ENCODE results near the gene LRRC63.

LRRC63 gene

DNA sequence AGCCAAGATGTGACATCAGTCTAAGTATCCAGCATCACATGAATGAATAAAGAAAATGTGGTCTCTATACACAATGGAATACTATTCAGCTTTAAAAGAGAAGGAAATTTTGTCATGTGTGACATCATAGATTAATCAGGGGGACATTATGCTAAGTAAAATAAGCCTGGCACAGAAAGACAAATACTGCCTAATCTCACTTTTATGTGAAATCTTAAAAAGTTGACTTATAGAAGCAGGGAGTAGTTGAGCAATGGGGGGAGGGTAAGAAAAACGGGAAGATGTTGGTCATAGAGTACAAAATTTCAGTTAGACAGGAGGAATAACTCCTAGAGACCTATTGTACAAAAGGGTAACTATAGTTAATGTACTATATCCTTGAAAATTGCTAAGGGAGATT, 19.3 kb upstream of the LRRC63 start:
- no peak overlapping the region for H3K4me3 ChIP-seq (ENCODE audit: low read length)
- no peak for TF ChIP-seq CTCF (IDR thresholded peaks at IDR 0.05; ENCODE audit: insufficient read depth, low read depth, low read length, missing control alignments)
- DNase-seq (ENCODE audit: low read depth): no peak

- no peak for TF ChIP-seq CTCF (IDR thresholded peaks at IDR 0.05; ENCODE audit: insufficient read depth, low read depth, low read length, missing control alignments)
- DNase-seq (ENCODE audit: low read depth): no peak
- H3K4me3 ChIP-seq (ENCODE audit: low read length): no peak overlapping the region
Measured at GRCh38 chr13:46195016-46195415, 16.7 kb upstream of the LRRC63 start.

- peak; percentile 16 for DNase-seq (ENCODE audit: low read depth)
- H3K4me3 ChIP-seq (ENCODE audit: low read length): no peak overlapping the region
- TF ChIP-seq CTCF (IDR thresholded peaks at IDR 0.05; ENCODE audit: insufficient read depth, low read depth, low read length, missing control alignments): no peak
Measured at GRCh38 chr13:46197299-46198048, 14.3 kb upstream of the LRRC63 start.

DNA sequence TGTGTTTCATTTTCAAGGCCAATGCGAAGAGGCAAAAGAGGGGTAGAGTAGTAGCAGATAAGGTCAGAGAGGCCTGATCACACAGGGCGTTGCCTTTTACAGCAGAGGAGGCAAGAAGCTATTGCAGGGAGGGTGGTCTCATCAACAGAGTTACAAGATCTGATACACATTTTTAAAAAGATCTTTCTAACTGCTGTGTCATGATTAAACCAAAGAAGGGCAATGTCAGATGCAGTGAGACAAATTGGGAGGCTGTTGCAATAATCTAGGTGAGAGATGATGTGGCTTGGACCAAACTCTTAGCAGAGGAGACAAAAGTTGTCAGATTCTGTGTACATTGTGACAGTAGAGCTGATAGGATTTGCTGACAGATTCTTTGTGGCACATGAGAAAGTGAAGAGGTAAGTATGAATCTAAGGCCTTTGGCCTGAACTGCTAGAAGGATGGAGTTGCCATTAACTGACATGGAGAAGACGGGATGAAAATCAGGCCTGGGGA, 13.0 kb upstream of the LRRC63 start:
- no peak for TF ChIP-seq CTCF (IDR thresholded peaks at IDR 0.05; ENCODE audit: insufficient read depth, low read depth, low read length, missing control alignments)
- DNase-seq (ENCODE audit: low read depth): no peak
- no peak overlapping the region for H3K4me3 ChIP-seq (ENCODE audit: low read length)

- no peak for TF ChIP-seq CTCF (IDR thresholded peaks at IDR 0.05; ENCODE audit: insufficient read depth, low read depth, low read length, missing control alignments)
- DNase-seq (ENCODE audit: low read depth): no peak
- no peak overlapping the region for H3K4me3 ChIP-seq (ENCODE audit: low read length)
Measured at GRCh38 chr13:46202188-46202795, 9.4 kb upstream of the LRRC63 start.

GRCh38 chr13:46202966-46203365, 8.8 kb upstream of the LRRC63 start:
- H3K4me3 ChIP-seq (ENCODE audit: low read length): no peak overlapping the region
- no peak for DNase-seq (ENCODE audit: low read depth)
- TF ChIP-seq CTCF (IDR thresholded peaks at IDR 0.05; ENCODE audit: insufficient read depth, low read depth, low read length, missing control alignments): no peak

All from epithelial cell of esophagus (primary cell).